Calu3 (cell line): ENCODE measurements around the gene PAIP2B. TPM values are rescaled to one million over a fixed set of nuclear protein-coding genes. Genes with fewer than 3 reads are reported as not detected.
A peak's percentile ranks its signal among the peaks of the same experiment; 100 is the strongest.

Experiments
- BruUV-seq: library from RNA; stranded (reverse); fragments of 400-500 nt; replicated peaks from 2 replicates; lab custom pipeline; 2021; lab: Mats Ljungman, UMichigan
- CTCF ChIA-PET: fragments of 300-600 bp; sonication (Branson Sonifier 250); formaldehyde crosslinking; loops from one replicate; lab custom pipeline; 2022; ENCODE audit warnings: antibody characterized with exemption; lab: Charles Lee
- DNase-seq: peaks from one replicate; pipeline ENCODE4 v3.0.0; 2022
- H3K27ac Mint-ChIP-seq: one replicate; pipeline ENCODE4 v1.8.0; 2022; ENCODE audit warnings: mixed read lengths; ENCODE audit not compliant: unreplicated experiment
- H3K27me3 Mint-ChIP-seq: one replicate; pipeline ENCODE4 v1.8.0; 2022; ENCODE audit warnings: mixed read lengths; ENCODE audit not compliant: unreplicated experiment
- H3K36me3 Mint-ChIP-seq: one replicate; pipeline ENCODE4 v1.8.0; 2022; ENCODE audit warnings: mild to moderate bottlenecking, moderate library complexity, mixed read lengths; ENCODE audit not compliant: insufficient read depth, unreplicated experiment
- H3K4me1 Mint-ChIP-seq: one replicate; pipeline ENCODE4 v1.8.0; 2022; ENCODE audit warnings: mild to moderate bottlenecking, low read depth, mixed read lengths; ENCODE audit not compliant: unreplicated experiment
- H3K4me3 Mint-ChIP-seq: one replicate; pipeline ENCODE4 v1.8.0; 2022; ENCODE audit warnings: mild to moderate bottlenecking, low read depth, moderate library complexity, mixed read lengths; ENCODE audit not compliant: unreplicated experiment
- H3K9me3 Mint-ChIP-seq: one replicate; pipeline ENCODE4 v1.8.0; 2022; ENCODE audit warnings: low read depth, mixed read lengths; ENCODE audit not compliant: unreplicated experiment
- CTCF ChIP-seq: fragments of 200-600 bp; IDR thresholded peaks from one replicate; pipeline ENCODE4 v1.8.0; 2022; ENCODE audit warnings: antibody characterized with exemption; ENCODE audit not compliant: unreplicated experiment
- intact Hi-C: fragments of 100-400 bp; cut with micrococcal nuclease; formaldehyde crosslinking; loops from one replicate; pipeline ENCODE4 v1.10.0; 2022; ENCODE audit not compliant: unreplicated experiment
- total RNA-seq: library from RNA; stranded (reverse); gene quantifications from 2 replicates; pipeline ENCODE4 v1.2.3, GENCODE V29; 2022

PAIP2B gene
- total RNA-seq, 1 experiment from 2014 or later, result 3.6 TPM

GRCh38 chr2:71157124-71157793 lies 69.6 kb downstream of the PAIP2B start:
- peak; percentile 70 for DNase-seq
- H3K27ac Mint-ChIP-seq, result no peak overlapping the region
- peaks cover 52% of the 10 kb centered on the region for H3K27me3 Mint-ChIP-seq
- H3K4me3 Mint-ChIP-seq, result peak overlapping the region; percentile 5
- CTCF ChIA-PET, result no interaction called here
- H3K4me1 Mint-ChIP-seq, result peaks cover 16% of the 10 kb centered on the region
- intact Hi-C loops, result loop anchor here (2.0 to 10.0 kb wide), 2 partner anchors 118 to 354 kb away; no protein-coding TSS in a partner anchor
- no TSS peak for BruUV-seq
- H3K36me3 Mint-ChIP-seq, result peaks cover 4% of the 10 kb centered on the region
- peak; percentile 80 for TF ChIP-seq CTCF
- no peaks in the 10 kb centered on the region for H3K9me3 Mint-ChIP-seq

- intact Hi-C loops, result loop anchor here (2.0 to 10.0 kb wide), 2 partner anchors 118 to 354 kb away; no protein-coding TSS in a partner anchor
- DNase-seq, result no peak
- Mint-ChIP-seq H3K27ac (no peak overlapping the region), H3K36me3 (peaks cover 4% of the 10 kb centered on the region), H3K9me3 (no peaks in the 10 kb centered on the region), H3K4me1 (peaks cover 16% of the 10 kb centered on the region), H3K27me3 (peaks cover 46% of the 10 kb centered on the region), H3K4me3 (no peak overlapping the region)
- no TSS peak for BruUV-seq
- no peak for TF ChIP-seq CTCF
- CTCF ChIA-PET, result no interaction called here
These were observed 70.3 kb downstream of the PAIP2B start for GRCh38 chr2:71156573-71156972.

GRCh38 chr2:71155846-71156245 lies 71.1 kb downstream of the PAIP2B start:
- DNase-seq, result no peak
- BruUV-seq, result no TSS peak
- H3K27me3 Mint-ChIP-seq, result peaks cover 46% of the 10 kb centered on the region
- H3K9me3 Mint-ChIP-seq, result no peaks in the 10 kb centered on the region
- H3K36me3 Mint-ChIP-seq, result peaks cover 4% of the 10 kb centered on the region
- H3K4me1 Mint-ChIP-seq, result peaks cover 16% of the 10 kb centered on the region
- TF ChIP-seq CTCF, result no peak
- no peak overlapping the region for H3K4me3 Mint-ChIP-seq
- no peak overlapping the region for H3K27ac Mint-ChIP-seq
- intact Hi-C loops, result loop anchor here (2.0 to 10.0 kb wide), 2 partner anchors 119 to 355 kb away; no protein-coding TSS in a partner anchor
- CTCF ChIA-PET, result no interaction called here

- Mint-ChIP-seq H3K4me1 (peaks cover 14% of the 10 kb centered on the region), H3K9me3 (no peaks in the 10 kb centered on the region), H3K27me3 (peaks cover 42% of the 10 kb centered on the region), H3K4me3 (no peak overlapping the region), H3K36me3 (no peaks in the 10 kb centered on the region), H3K27ac (no peak overlapping the region)
- peak; percentile 53 for DNase-seq
- no TSS peak for BruUV-seq
- intact Hi-C loops, result loop anchor here (10.0 kb wide), 1 partner anchor 120 kb away; no protein-coding TSS in a partner anchor
- no peak for TF ChIP-seq CTCF
- CTCF ChIA-PET, result interaction anchor here (0.6 to 1.3 kb wide), 6 partner anchors 54 to 1288 kb away, joined by 3 to 9 read pairs (median 3); no protein-coding TSS in a partner anchor
These were observed 72.1 kb downstream of the PAIP2B start for GRCh38 chr2:71154798-71155197.
